HPDE6-E6E7 (cell line): Measurements from ENCODE around the gene PIGZ.

ENCODE experiments used
- DNase-seq: peaks from one replicate; pipeline ENCODE4 v3.0.0; 2011; ENCODE audit warnings: missing footprints; ENCODE audit errors: extremely low spot score

The PIGZ gene

GRCh38 chr3:196983186-196983585 is 14.6 kb upstream of the PIGZ start:
- DNase-seq = no peak

GRCh38 chr3:196981657-196982056 is 13.0 kb upstream of the PIGZ start:
- no peak for DNase-seq

GRCh38 chr3:196979545-196979944 is 10.9 kb upstream of the PIGZ start:
- no peak for DNase-seq

GRCh38 chr3:196976941-196977340 is 8.3 kb upstream of the PIGZ start:
- DNase-seq = no peak

GRCh38 chr3:196975349-196975748 is 6.7 kb upstream of the PIGZ start:
- DNase-seq = no peak

- no peak for DNase-seq
Observed at GRCh38 chr3:196974661-196975060, 6.0 kb upstream of the PIGZ start.

- DNase-seq = no peak
Observed at GRCh38 chr3:196971094-196971698, 2.6 kb upstream of the PIGZ start.

- DNase-seq = no peak
Observed at GRCh38 chr3:196970547-196971093, 2.0 kb upstream of the PIGZ start.

GRCh38 chr3:196969660-196970546 is 1.3 kb upstream of the PIGZ start:
- peak; percentile 74 for DNase-seq

GRCh38 chr3:196969134-196969659 is 564 bp upstream of the PIGZ start:
- peak; percentile 38 for DNase-seq

- DNase-seq = no peak
Observed at GRCh38 chr3:196967412-196968232, 1.0 kb downstream of the PIGZ start.

GRCh38 chr3:196966526-196967401 is 1.9 kb downstream of the PIGZ start:
- no peak for DNase-seq

- no peak for DNase-seq
Observed at GRCh38 chr3:196965804-196966173, 2.8 kb downstream of the PIGZ start.

- no peak for DNase-seq
Observed at GRCh38 chr3:196965112-196965803, 3.4 kb downstream of the PIGZ start.

- DNase-seq = no peak
Observed at GRCh38 chr3:196963631-196963953, 5.0 kb downstream of the PIGZ start.

- no peak for DNase-seq
Observed at GRCh38 chr3:196962930-196963630, 5.6 kb downstream of the PIGZ start.

GRCh38 chr3:196962108-196962929 is 6.3 kb downstream of the PIGZ start:
- no peak for DNase-seq

- no peak for DNase-seq
Observed at GRCh38 chr3:196954832-196955231, 13.8 kb downstream of the PIGZ start.

- no peak for DNase-seq
Observed at GRCh38 chr3:196951371-196951770, 17.3 kb downstream of the PIGZ start.
